ENCODE measurements around the gene MTHFD2L. TPM values are rescaled to one million over a fixed set of nuclear protein-coding genes. Genes with fewer than 3 reads are reported as not detected.

MTHFD2L gene
- total RNA-seq, 1 donor from 2014 or later, result 5.5 TPM

GRCh38 chr4:74133786-74134499 is 24.0 kb upstream of the MTHFD2L start:
- TF ChIP-seq CTCF (conservative IDR thresholded peaks at IDR 0.05; ENCODE audit: low read depth, low read length), result peak; percentile 90
- no peak for DNase-seq (ENCODE audit: low read depth)
- H3K4me3 ChIP-seq (ENCODE audit: low read depth, low read length), result no peak overlapping the region

- no peak for TF ChIP-seq CTCF (conservative IDR thresholded peaks at IDR 0.05; ENCODE audit: low read depth, low read length)
- H3K4me3 ChIP-seq (ENCODE audit: low read depth, low read length), result no peak overlapping the region
- no peak for DNase-seq (ENCODE audit: low read depth)
These were observed 23.4 kb upstream of the MTHFD2L start for GRCh38 chr4:74134500-74134852.

- no peak overlapping the region for H3K4me3 ChIP-seq (ENCODE audit: low read depth, low read length)
- DNase-seq (ENCODE audit: low read depth), result no peak
- no peak for TF ChIP-seq CTCF (conservative IDR thresholded peaks at IDR 0.05; ENCODE audit: low read depth, low read length)
These were observed 11.3 kb upstream of the MTHFD2L start for GRCh38 chr4:74146581-74147129.

GRCh38 chr4:74148205-74148604 is 9.7 kb upstream of the MTHFD2L start:
- no peak for TF ChIP-seq CTCF (conservative IDR thresholded peaks at IDR 0.05; ENCODE audit: low read depth, low read length)
- H3K4me3 ChIP-seq (ENCODE audit: low read depth, low read length), result no peak overlapping the region
- DNase-seq (ENCODE audit: low read depth), result no peak

- H3K4me3 ChIP-seq (ENCODE audit: low read depth, low read length), result no peak overlapping the region
- no peak for DNase-seq (ENCODE audit: low read depth)
- TF ChIP-seq CTCF (conservative IDR thresholded peaks at IDR 0.05; ENCODE audit: low read depth, low read length), result no peak
These were observed 5.1 kb upstream of the MTHFD2L start for GRCh38 chr4:74152836-74153235.

- DNase-seq (ENCODE audit: low read depth), result no peak
- no peak for TF ChIP-seq CTCF (conservative IDR thresholded peaks at IDR 0.05; ENCODE audit: low read depth, low read length)
- H3K4me3 ChIP-seq (ENCODE audit: low read depth, low read length), result no peak overlapping the region
These were observed 1.4 kb upstream of the MTHFD2L start for GRCh38 chr4:74156521-74156920.

GRCh38 chr4:74157154-74157553 is 764 bp upstream of the MTHFD2L start:
- peak overlapping the region; percentile 69 for H3K4me3 ChIP-seq (ENCODE audit: low read depth, low read length)
- no peak for TF ChIP-seq CTCF (conservative IDR thresholded peaks at IDR 0.05; ENCODE audit: low read depth, low read length)
- DNase-seq (ENCODE audit: low read depth), result peak; percentile 10

Data from epithelial cell of proximal tubule (primary cell).